Common myeloid progenitor, CD34-positive (primary cell): ENCODE measurements around the gene GPR18.
"Not testable (repeated sequence)": the region's sequence is repeated elsewhere in the genome, so short reads cannot be mapped to it uniquely, and the experiment has no call there.

Experiments used
- CTCF ChIA-PET: fragments of 350-600 bp; sonication (Branson Sonifier 250); formaldehyde crosslinking; loops from one replicate; lab custom pipeline; 2021; ENCODE audit warnings: antibody characterized with exemption; lab: Charles Lee
- POLR2A ChIA-PET: fragments of 350-600 bp; sonication (Branson Sonifier 250); formaldehyde crosslinking; loops from one replicate; lab custom pipeline; 2021; ENCODE audit warnings: antibody characterized with exemption; lab: Charles Lee
- DNase-seq, 3 donors: peaks; one replicate each; pipeline versions ENCODE4 v3.0.0 to v3.0.0-alpha.2; 2013
- H3K27ac ChIP-seq, 2 experiments: 1 replicate in 1 of 2; 2 replicates in 1 of 2; pipeline ENCODE4 v1.7.0; 2013; ENCODE audit warnings: inconsistent platforms in 2 of 2, low read length in 2 of 2, mild to moderate bottlenecking in 2 of 2, low read depth in 1 of 2, moderate library complexity in 1 of 2; ENCODE audit not compliant: severe bottlenecking in 2 of 2, insufficient read depth in 1 of 2, poor library complexity in 1 of 2
- H3K27me3 ChIP-seq, 5 experiments: replicated peaks in 2 of 5; 1 replicate in 3 of 5; 2 replicates in 2 of 5; pipeline versions ENCODE4 v1.6.1 to v1.7.0; 2013; ENCODE audit warnings: low read length in 4 of 5, mild to moderate bottlenecking in 2 of 5, moderate library complexity in 2 of 5, inconsistent platforms in 1 of 5; ENCODE audit not compliant: insufficient read depth in 5 of 5, control insufficient read depth in 4 of 5
- H3K36me3 ChIP-seq, 4 experiments: 1 replicate in 2 of 4; 2 replicates in 2 of 4; pipeline versions ENCODE4 v1.6.1 to v1.7.0; 2013; ENCODE audit warnings: low read length in 3 of 4, control low read depth in 1 of 4, mild to moderate bottlenecking in 1 of 4; ENCODE audit not compliant: control insufficient read depth in 4 of 4, insufficient read depth in 4 of 4
- H3K4me1 ChIP-seq, 4 experiments: 1 replicate in 3 of 4; 2 replicates in 1 of 4; pipeline versions ENCODE4 v1.6.1 to v1.7.1; 2013; ENCODE audit warnings: low read length in 3 of 4, mild to moderate bottlenecking in 3 of 4, control low read depth in 1 of 4, inconsistent platforms in 1 of 4, moderate library complexity in 1 of 4; ENCODE audit not compliant: control insufficient read depth in 4 of 4, insufficient read depth in 4 of 4; ENCODE audit errors: control extremely low read depth in 1 of 4
- H3K4me3 ChIP-seq, 7 experiments: 1 replicate in 4 of 7; 2 replicates in 3 of 7; pipeline versions ENCODE4 v1.5.1 to v1.7.0; 2013; ENCODE audit warnings: mild to moderate bottlenecking in 7 of 7, low read length in 6 of 7, moderate library complexity in 6 of 7, inconsistent platforms in 2 of 7, low read depth in 2 of 7, control low read depth in 1 of 7; ENCODE audit not compliant: insufficient read depth in 4 of 7, control insufficient read depth in 1 of 7; ENCODE audit errors: extremely low read depth in 1 of 7
- H3K9me3 ChIP-seq, 5 experiments: 1 replicate in 4 of 5; 2 replicates in 1 of 5; pipeline versions ENCODE4 v1.6.1 to v1.7.1; 2013; ENCODE audit warnings: low read length in 4 of 5, mild to moderate bottlenecking in 2 of 5, inconsistent platforms in 1 of 5, low read depth in 1 of 5, moderate library complexity in 1 of 5; ENCODE audit not compliant: control insufficient read depth in 4 of 5, insufficient read depth in 2 of 5; ENCODE audit errors: control extremely low read depth in 1 of 5
- WGBS: methylation state at CpG from one replicate; pipeline ENCODE4 v1.1.5; 2013; ENCODE audit not compliant: insufficient coverage; 5-methylcytosine and 5-hydroxymethylcytosine counted together

The GPR18 gene

DNA sequence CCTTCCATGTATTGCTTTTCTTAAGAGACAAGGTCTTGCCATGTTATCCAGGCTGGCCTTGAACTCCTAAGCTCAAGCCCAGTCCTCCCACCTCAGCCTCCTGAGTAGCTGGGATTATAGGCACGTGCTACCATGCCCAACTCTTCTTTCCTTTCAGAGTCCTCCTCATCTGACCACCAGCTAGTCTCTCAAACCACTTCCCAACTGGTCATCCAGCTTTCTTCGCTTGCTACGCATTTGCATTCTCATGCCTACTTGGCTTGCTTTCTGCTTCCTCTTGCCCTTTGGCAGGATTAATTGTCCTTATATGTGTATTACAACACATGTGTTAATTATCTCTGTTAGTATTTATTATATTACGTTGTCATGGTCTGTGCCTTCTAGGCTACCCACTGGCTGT lies 6.3 kb downstream of the GPR18 start:
- Histone ChIP-seq H3K4me3 (no peak overlapping the region), H3K27ac (no peak overlapping the region), H3K36me3 (peaks cover 13 to 21% (median 17%) of the 10 kb centered on the region in 4 experiments), H3K9me3 (no peaks in the 10 kb centered on the region), H3K27me3 (no peaks in the 10 kb centered on the region), H3K4me1 (peaks cover 0 to 4% (median under 1%) of the 10 kb centered on the region in 4 experiments)
- POLR2A ChIA-PET: no interaction called here
- no peak for DNase-seq
- 80% methylated on average over 1 of the region's 4 CpGs for WGBS
- CTCF ChIA-PET: interaction anchor here (0.9 to 3.1 kb wide), 5 partner anchors 12 to 76 kb away, joined by 3 to 19 read pairs (median 6); no protein-coding TSS in a partner anchor

- Histone ChIP-seq H3K9me3 (no peaks in the 10 kb centered on the region), H3K4me3 (no peak overlapping the region), H3K36me3 (peaks cover 14 to 23% (median 18%) of the 10 kb centered on the region in 4 experiments), H3K27me3 (no peaks in the 10 kb centered on the region), H3K27ac (no peak overlapping the region), H3K4me1 (no peaks in the 10 kb centered on the region)
- ChIA-PET POLR2A (no interaction called here), CTCF (interaction anchor here (0.9 to 3.1 kb wide), 5 partner anchors 11 to 75 kb away, joined by 3 to 19 read pairs (median 6); no protein-coding TSS in a partner anchor)
- 92% methylated on average over 3 of the region's 5 CpGs for WGBS
- DNase-seq: no peak
Observed at GRCh38 chr13:99250982-99251825, 7.0 kb downstream of the GPR18 start.

DNA sequence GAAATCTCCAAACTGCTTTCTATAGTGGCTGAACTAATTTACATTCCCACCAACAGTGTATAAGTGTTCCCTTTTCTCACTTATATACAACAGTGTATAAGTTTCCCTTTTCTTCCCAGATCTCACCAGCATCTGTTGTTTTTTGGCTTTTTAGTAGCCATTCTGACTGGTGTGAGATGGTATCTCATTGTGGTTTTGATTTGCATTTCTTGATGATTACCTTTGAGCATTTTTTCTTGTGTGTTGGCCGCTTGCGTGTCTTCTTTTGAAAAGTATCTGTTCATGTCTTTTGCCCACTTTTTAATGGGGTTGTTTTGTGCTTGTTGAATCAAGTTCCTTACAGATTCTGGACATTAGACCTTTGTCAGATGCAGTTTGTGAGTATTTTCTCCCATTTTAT lies 8.6 kb downstream of the GPR18 start:
- H3K4me1 ChIP-seq, DNase-seq, H3K9me3 ChIP-seq, POLR2A ChIA-PET, H3K4me3 ChIP-seq, H3K27me3 ChIP-seq, CTCF ChIA-PET, H3K27ac ChIP-seq: not testable (repeated sequence)
- WGBS: no CpG with 5 or more reads among the region's 2 CpGs
- peaks cover 5 to 20% (median 14%) of the 10 kb centered on the region in 4 experiments for H3K36me3 ChIP-seq

DNA sequence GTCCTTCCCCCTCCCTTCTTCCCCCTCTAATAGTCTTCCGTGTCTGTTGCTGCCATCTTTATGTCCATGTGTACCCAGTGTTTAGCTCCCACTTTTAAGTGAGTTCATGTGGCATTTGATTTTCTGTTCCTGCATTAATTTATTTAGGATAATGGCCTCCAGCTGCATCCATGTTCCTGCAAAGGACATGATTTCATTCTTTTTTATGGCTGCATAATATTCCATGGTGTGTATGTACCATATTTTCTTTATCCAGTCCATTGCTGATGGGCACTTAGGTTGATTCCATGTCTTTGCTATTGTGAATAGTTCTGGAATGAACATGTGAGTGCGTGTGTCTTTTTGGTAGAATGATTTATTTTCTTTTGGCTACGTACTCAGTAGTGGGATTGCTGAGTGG lies 9.0 kb downstream of the GPR18 start:
- DNase-seq, H3K27ac ChIP-seq, H3K4me1 ChIP-seq, POLR2A ChIA-PET, H3K4me3 ChIP-seq, H3K27me3 ChIP-seq, H3K9me3 ChIP-seq: not testable (repeated sequence)
- CTCF ChIA-PET: interaction anchor here (1.1 kb wide), 1 partner anchor 30 kb away, joined by 3 read pairs; no protein-coding TSS in a partner anchor
- peaks cover 5 to 22% (median 12%) of the 10 kb centered on the region in 4 experiments for H3K36me3 ChIP-seq
- no CpG with 5 or more reads among the region's 3 CpGs for WGBS

DNA sequence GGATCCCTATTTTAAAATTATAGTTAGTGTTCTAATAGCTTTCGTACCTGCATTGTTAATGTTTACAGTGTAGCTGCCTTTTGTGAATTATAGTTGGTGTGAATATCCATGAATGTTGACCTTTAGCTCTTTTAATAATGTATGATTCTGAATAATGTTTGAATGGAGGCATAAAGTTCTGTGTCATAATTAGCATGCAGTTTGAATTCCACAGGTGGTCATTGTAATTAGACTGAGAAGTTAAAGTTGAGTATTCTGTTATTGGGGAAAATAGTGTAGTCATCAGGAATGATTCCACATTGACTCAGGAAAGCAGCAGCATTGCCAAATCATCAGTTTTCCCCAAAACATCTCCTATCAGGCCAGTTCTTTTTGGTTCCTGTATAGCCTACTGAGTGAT lies 12.1 kb downstream of the GPR18 start:
- H3K27me3 ChIP-seq: no peaks in the 10 kb centered on the region
- ChIA-PET CTCF (interaction anchor here (2.1 kb wide), 1 partner anchor 15 kb away, joined by 5 read pairs; no protein-coding TSS in a partner anchor), POLR2A (interaction anchor here (1.3 kb wide), 1 partner anchor 46 kb away, joined by 3 read pairs; no protein-coding TSS in a partner anchor)
- no peak overlapping the region for H3K4me3 ChIP-seq
- peaks cover 5 to 17% (median 10%) of the 10 kb centered on the region in 4 experiments for H3K36me3 ChIP-seq
- H3K27ac ChIP-seq: no peak overlapping the region
- no peak for DNase-seq
- WGBS: 100% methylated on average over 1 of the region's 1 CpG
- no peaks in the 10 kb centered on the region for H3K9me3 ChIP-seq
- H3K4me1 ChIP-seq: peaks cover 0 to 2% (median 0%) of the 10 kb centered on the region in 4 experiments

DNA sequence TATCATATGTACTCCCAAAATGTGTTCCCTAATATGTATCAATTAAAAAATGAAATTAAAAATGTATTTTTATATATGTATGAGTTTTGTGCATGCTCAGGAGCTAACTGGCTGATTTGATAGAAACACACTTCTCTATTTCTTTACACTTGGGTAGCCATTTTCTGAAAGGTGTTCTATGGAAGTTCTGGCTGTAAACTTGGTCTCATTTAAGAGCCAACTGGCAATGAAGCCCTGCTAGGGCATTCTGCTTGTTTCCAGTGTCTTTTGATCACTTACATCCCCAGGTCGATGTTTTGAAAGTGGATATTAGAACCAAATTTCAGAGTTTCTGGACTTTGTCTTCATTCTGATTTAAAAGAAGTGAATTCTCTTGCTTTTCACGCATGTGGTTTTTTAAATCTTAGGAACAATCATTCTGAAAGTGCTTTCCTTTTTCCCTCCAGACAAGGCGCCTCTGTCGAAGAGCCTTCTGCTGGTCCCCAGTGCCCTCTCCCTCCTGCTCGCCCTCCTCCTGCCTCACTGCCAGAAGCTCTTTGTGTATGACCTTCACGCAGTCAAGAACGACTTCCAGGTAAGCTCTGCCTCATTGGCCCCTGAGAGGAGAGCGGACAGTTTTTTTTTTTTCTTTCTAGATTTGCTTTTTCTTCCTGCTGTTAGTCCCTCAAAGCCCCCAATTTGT lies 20.1 kb downstream of the GPR18 start:
- no peak for DNase-seq
- CTCF ChIA-PET: interaction anchor here (1.1 to 5.2 kb wide), 3 partner anchors 8 to 38 kb away, joined by 3 to 25 read pairs (median 3); partner anchors contain the start of gene UBAC2
- Histone ChIP-seq H3K4me3 (peak overlapping the region in 5 of 7 experiments; percentile 15 to 71 (median 43)), H3K27me3 (no peaks in the 10 kb centered on the region), H3K36me3 (peaks cover 3 to 31% (median 9%) of the 10 kb centered on the region in 4 experiments), H3K4me1 (peaks cover 8 to 20% (median 14%) of the 10 kb centered on the region in 4 experiments), H3K27ac (peak overlapping the region in 1 of 2 experiments; percentile 81), H3K9me3 (no peaks in the 10 kb centered on the region)
- POLR2A ChIA-PET: no interaction called here
- 35% methylated on average over 5 of the region's 8 CpGs for WGBS
